ENCODE results near the gene ARHGAP28. TPM values are rescaled to one million over a fixed set of nuclear protein-coding genes. Genes with fewer than 3 reads are reported as not detected.
A peak's percentile ranks its signal among the peaks of the same experiment; 100 is the strongest.

ARHGAP28 gene
- polyA plus RNA-seq, 1 donor from 2014 or later: 9.8 TPM

GRCh38 chr18:6745504-6746031 is 16.1 kb downstream of the ARHGAP28 start:
- Histone ChIP-seq H4K20me1 (ENCODE audit: insufficient read depth) (no peaks in the 10 kb centered on the region), H3K79me2 (replicated peaks; ENCODE audit: insufficient read depth, low read length) (no peaks in the 10 kb centered on the region), H3K9ac (ENCODE audit: low read length) (no peak overlapping the region), H3K4me3 (ENCODE audit: low read length) (no peak overlapping the region), H3F3A (ENCODE audit: insufficient read depth, low read length, poor library complexity, severe bottlenecking) (no peaks in the 10 kb centered on the region), H3K9me2 (ENCODE audit: insufficient read depth, low read length) (no peaks in the 10 kb centered on the region), H3K9me3 (ENCODE audit: low read length) (no peaks in the 10 kb centered on the region), H2AFZ (ENCODE audit: low read depth, low read length) (no peak overlapping the region), H3K27me3 (ENCODE audit: insufficient read depth, low read depth, low read length) (no peaks in the 10 kb centered on the region), H3K27ac (ENCODE audit: low read length) (peak overlapping the region; percentile 27), H3K36me3 (ENCODE audit: insufficient read depth, low read length) (no peaks in the 10 kb centered on the region), H3K4me2 (ENCODE audit: low read length) (no peak overlapping the region)
- TF ChIP-seq, protein P1, sequence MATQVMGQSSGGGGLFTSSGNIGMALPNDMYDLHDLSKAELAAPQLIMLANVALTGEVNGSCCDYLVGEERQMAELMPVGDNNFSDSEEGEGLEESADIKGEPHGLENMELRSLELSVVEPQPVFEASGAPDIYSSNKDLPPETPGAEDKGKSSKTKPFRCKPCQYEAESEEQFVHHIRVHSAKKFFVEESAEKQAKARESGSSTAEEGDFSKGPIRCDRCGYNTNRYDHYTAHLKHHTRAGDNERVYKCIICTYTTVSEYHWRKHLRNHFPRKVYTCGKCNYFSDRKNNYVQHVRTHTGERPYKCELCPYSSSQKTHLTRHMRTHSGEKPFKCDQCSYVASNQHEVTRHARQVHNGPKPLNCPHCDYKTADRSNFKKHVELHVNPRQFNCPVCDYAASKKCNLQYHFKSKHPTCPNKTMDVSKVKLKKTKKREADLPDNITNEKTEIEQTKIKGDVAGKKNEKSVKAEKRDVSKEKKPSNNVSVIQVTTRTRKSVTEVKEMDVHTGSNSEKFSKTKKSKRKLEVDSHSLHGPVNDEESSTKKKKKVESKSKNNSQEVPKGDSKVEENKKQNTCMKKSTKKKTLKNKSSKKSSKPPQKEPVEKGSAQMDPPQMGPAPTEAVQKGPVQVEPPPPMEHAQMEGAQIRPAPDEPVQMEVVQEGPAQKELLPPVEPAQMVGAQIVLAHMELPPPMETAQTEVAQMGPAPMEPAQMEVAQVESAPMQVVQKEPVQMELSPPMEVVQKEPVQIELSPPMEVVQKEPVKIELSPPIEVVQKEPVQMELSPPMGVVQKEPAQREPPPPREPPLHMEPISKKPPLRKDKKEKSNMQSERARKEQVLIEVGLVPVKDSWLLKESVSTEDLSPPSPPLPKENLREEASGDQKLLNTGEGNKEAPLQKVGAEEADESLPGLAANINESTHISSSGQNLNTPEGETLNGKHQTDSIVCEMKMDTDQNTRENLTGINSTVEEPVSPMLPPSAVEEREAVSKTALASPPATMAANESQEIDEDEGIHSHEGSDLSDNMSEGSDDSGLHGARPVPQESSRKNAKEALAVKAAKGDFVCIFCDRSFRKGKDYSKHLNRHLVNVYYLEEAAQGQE (IDR thresholded peaks at IDR 0.05; ENCODE audit: borderline replicate concordance): peak; percentile 36
- peak; percentile 92 for TF ChIP-seq POLR2AphosphoS5 (IDR thresholded peaks at IDR 0.05)
- TF ChIP-seq MXI1 (conservative IDR thresholded peaks at IDR 0.05; ENCODE audit: poor library complexity, severe bottlenecking): no peak
- TF ChIP-seq SMC3 (conservative IDR thresholded peaks at IDR 0.05; ENCODE audit: poor library complexity): no peak
- peak; percentile 89 for TF ChIP-seq EP300 (conservative IDR thresholded peaks at IDR 0.05; ENCODE audit: poor library complexity, severe bottlenecking)
- TF ChIP-seq RAD21 (conservative IDR thresholded peaks at IDR 0.05): no peak
- TF ChIP-seq EZH2 (IDR thresholded peaks at IDR 0.05; ENCODE audit: borderline replicate concordance, insufficient read depth, low read length, poor library complexity, severe bottlenecking): no peak
- no peak for TF ChIP-seq TAF1 (IDR thresholded peaks at IDR 0.05; ENCODE audit: low read depth)
- TF ChIP-seq CTCF (IDR thresholded peaks at IDR 0.05; ENCODE audit: poor library complexity, severe bottlenecking): no peak

DNA sequence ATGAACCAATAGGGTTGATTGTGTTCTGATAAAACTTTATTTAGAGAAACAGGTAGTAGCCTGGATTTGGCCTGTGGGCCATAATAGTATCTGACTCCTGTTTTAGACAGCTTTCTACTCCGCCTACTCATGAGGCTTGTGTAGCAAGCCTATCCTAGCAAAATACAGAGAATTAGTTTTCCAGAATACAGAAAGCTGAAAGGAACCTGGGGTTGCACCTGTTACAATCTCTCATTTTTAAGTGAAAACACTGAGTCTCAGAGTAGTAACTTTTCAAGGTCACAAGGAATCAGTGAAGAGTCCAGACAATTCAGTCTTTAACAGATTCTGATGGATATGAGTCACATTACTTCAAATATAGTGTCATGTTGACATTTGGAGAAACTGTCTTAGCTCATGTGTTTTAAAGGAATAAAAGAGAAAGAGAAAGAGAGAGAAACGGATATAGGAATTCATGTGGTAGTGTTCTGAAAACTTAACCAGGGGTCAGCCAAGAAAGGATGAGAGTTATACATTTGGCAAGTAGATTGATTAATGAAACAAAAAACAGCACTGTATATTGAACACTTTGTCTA is 17.0 kb downstream of the ARHGAP28 start:
- Histone ChIP-seq H2AFZ (ENCODE audit: low read depth, low read length) (no peak overlapping the region), H3K4me3 (ENCODE audit: low read length) (no peak overlapping the region), H3K9me2 (ENCODE audit: insufficient read depth, low read length) (no peaks in the 10 kb centered on the region), H3F3A (ENCODE audit: insufficient read depth, low read length, poor library complexity, severe bottlenecking) (no peaks in the 10 kb centered on the region), H3K27me3 (ENCODE audit: insufficient read depth, low read depth, low read length) (no peaks in the 10 kb centered on the region), H3K79me2 (replicated peaks; ENCODE audit: insufficient read depth, low read length) (no peaks in the 10 kb centered on the region), H3K27ac (ENCODE audit: low read length) (no peak overlapping the region), H3K9ac (ENCODE audit: low read length) (no peak overlapping the region), H4K20me1 (ENCODE audit: insufficient read depth) (no peaks in the 10 kb centered on the region), H3K4me2 (ENCODE audit: low read length) (no peak overlapping the region), H3K9me3 (ENCODE audit: low read length) (no peaks in the 10 kb centered on the region), H3K36me3 (ENCODE audit: insufficient read depth, low read length) (no peaks in the 10 kb centered on the region)
- no peak for TF ChIP-seq TAF1 (IDR thresholded peaks at IDR 0.05; ENCODE audit: low read depth)
- TF ChIP-seq RAD21 (conservative IDR thresholded peaks at IDR 0.05): no peak
- no peak for TF ChIP-seq CTCF (IDR thresholded peaks at IDR 0.05; ENCODE audit: poor library complexity, severe bottlenecking)
- no peak for TF ChIP-seq MXI1 (conservative IDR thresholded peaks at IDR 0.05; ENCODE audit: poor library complexity, severe bottlenecking)
- no peak for TF ChIP-seq SMC3 (conservative IDR thresholded peaks at IDR 0.05; ENCODE audit: poor library complexity)
- no peak for TF ChIP-seq POLR2AphosphoS5 (IDR thresholded peaks at IDR 0.05)
- TF ChIP-seq EZH2 (IDR thresholded peaks at IDR 0.05; ENCODE audit: borderline replicate concordance, insufficient read depth, low read length, poor library complexity, severe bottlenecking): no peak
- no peak for TF ChIP-seq EP300 (conservative IDR thresholded peaks at IDR 0.05; ENCODE audit: poor library complexity, severe bottlenecking)
- TF ChIP-seq, protein P1 (IDR thresholded peaks at IDR 0.05; ENCODE audit: borderline replicate concordance): no peak

Data from neural cell (in vitro differentiated cells).